Caco-2 (cell line): ENCODE data around the gene CCR9. TPM values are rescaled to one million over a fixed set of nuclear protein-coding genes. Genes with fewer than 3 reads are reported as not detected.

Experiments
- BruUV-seq: library from RNA; stranded (reverse); fragments of 400-500 nt; replicated peaks from 2 replicates; lab custom pipeline; 2021; lab: Mats Ljungman, UMichigan
- CTCF ChIA-PET: fragments of 300-600 bp; sonication (Branson Sonifier 250); formaldehyde crosslinking; loops from one replicate; lab custom pipeline; 2022; ENCODE audit warnings: antibody characterized with exemption; lab: Charles Lee
- POLR2A ChIA-PET: fragments of 300-600 bp; sonication (Branson Sonifier 250); formaldehyde crosslinking; loops from one replicate; lab custom pipeline; 2022; ENCODE audit warnings: antibody characterized with exemption; lab: Charles Lee
- DNase-seq, 2 experiments: peaks; one replicate each; pipeline versions ENCODE4 v3.0.0 to v3.0.0-alpha.2; 2020 to 2022
- H3K27me3 ChIP-seq: replicated peaks from 2 replicates; pipeline ENCODE4 v1.6.0; 2011; ENCODE audit warnings: low read length; ENCODE audit not compliant: control insufficient read depth, insufficient read depth
- H3K36me3 ChIP-seq: 2 replicates; pipeline ENCODE4 v1.5.1; 2011; ENCODE audit warnings: low read length; ENCODE audit not compliant: control insufficient read depth, insufficient read depth
- H3K4me1 ChIP-seq: fragments of 250-450 bp; sonication (Bioruptor Pico); 2 replicates; pipeline ENCODE4 v1.5.1; 2020; ENCODE audit warnings: mild to moderate bottlenecking
- H3K4me3 ChIP-seq: 2 replicates; pipeline ENCODE4 v1.5.1; 2011; ENCODE audit warnings: low read depth, mild to moderate bottlenecking, control low read depth, low read length
- H3K9me3 ChIP-seq: fragments of 250-450 bp; sonication (Bioruptor Pico); 2 replicates; pipeline ENCODE4 v1.5.1; 2020; ENCODE audit warnings: mild to moderate bottlenecking, moderate library complexity
- H3K27ac Mint-ChIP-seq: one replicate; pipeline ENCODE4 v1.8.0; 2022; ENCODE audit warnings: mixed read lengths; ENCODE audit not compliant: unreplicated experiment
- H3K27me3 Mint-ChIP-seq: one replicate; pipeline ENCODE4 v1.8.0; 2022; ENCODE audit warnings: mixed read lengths; ENCODE audit not compliant: insufficient read depth, unreplicated experiment
- H3K36me3 Mint-ChIP-seq: one replicate; pipeline ENCODE4 v1.8.0; 2022; ENCODE audit warnings: mild to moderate bottlenecking, mixed read lengths; ENCODE audit not compliant: insufficient read depth, unreplicated experiment
- H3K4me1 Mint-ChIP-seq: one replicate; pipeline ENCODE4 v1.8.0; 2022; ENCODE audit warnings: low read depth, mixed read lengths; ENCODE audit not compliant: unreplicated experiment
- H3K4me3 Mint-ChIP-seq: one replicate; pipeline ENCODE4 v1.8.0; 2022; ENCODE audit warnings: mild to moderate bottlenecking, moderate library complexity, mixed read lengths; ENCODE audit not compliant: unreplicated experiment
- H3K9me3 Mint-ChIP-seq: one replicate; pipeline ENCODE4 v1.8.0; 2022; ENCODE audit warnings: mixed read lengths; ENCODE audit not compliant: unreplicated experiment
- CTCF ChIP-seq, 2 experiments: fragments of 200-600 bp in 1 of 2; IDR thresholded peaks; 1 replicate in 1 of 2; 2 replicates in 1 of 2; pipeline versions ENCODE4 v1.5.1 to v1.8.0; 2011 to 2022; ENCODE audit warnings: antibody characterized with exemption in 1 of 2, control low read depth in 1 of 2, inconsistent platforms in 1 of 2, low read depth in 1 of 2, low read length in 1 of 2, mild to moderate bottlenecking in 1 of 2, moderate library complexity in 1 of 2; ENCODE audit not compliant: insufficient read depth in 1 of 2, severe bottlenecking in 1 of 2, unreplicated experiment in 1 of 2
- intact Hi-C: fragments of 100-400 bp; cut with micrococcal nuclease; formaldehyde crosslinking; loops from one replicate; pipeline ENCODE4 v1.10.0; 2022; ENCODE audit not compliant: unreplicated experiment
- total RNA-seq: library from RNA; stranded (reverse); gene quantifications from 2 replicates; pipeline ENCODE4 v1.2.3, GENCODE V29; 2022

CCR9 gene
- total RNA-seq, 1 experiment from 2014 or later, result not detected

DNA sequence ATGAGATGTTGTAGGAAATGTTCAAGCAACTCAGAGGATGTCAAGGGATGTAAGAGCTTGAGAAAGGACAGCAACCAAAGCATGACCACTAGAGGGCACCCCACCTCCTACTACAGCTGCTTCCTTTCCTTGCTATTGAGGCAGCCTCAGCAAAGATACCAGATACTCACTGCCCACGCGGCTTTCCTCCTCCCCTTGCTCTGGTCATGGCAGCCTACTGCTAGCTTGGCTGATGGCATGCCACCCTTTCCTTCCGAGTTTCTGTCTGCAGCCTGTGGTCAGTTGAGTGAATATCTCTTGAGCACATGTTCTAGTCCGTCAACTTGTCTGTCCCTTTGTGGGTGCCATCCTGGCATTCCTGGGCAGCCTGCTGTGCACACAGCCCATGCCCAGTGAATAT, 52.5 kb downstream of the CCR9 start:
- BruUV-seq, result no TSS peak
- peaks cover 1% of the 10 kb centered on the region; the same call in 1 of the 2 replicates for H3K36me3 ChIP-seq
- H3K9me3 ChIP-seq, result no peaks in the 10 kb centered on the region
- Mint-ChIP-seq H3K27me3 (no peaks in the 10 kb centered on the region), H3K36me3 (peaks cover 6% of the 10 kb centered on the region), H3K4me3 (no peak overlapping the region), H3K4me1 (peaks cover 14% of the 10 kb centered on the region), H3K27ac (no peak overlapping the region), H3K9me3 (peaks cover 11% of the 10 kb centered on the region)
- DNase-seq, result peak; percentile 78
- peak; percentile 71 to 88 for TF ChIP-seq CTCF (IDR thresholded peaks at IDR 0.05; ENCODE audit: insufficient read depth in 1 of 2, low read depth in 1 of 2, low read length in 1 of 2, severe bottlenecking in 1 of 2, unreplicated experiment in 1 of 2)
- POLR2A ChIA-PET, result no interaction called here
- no peaks in the 10 kb centered on the region for H3K4me1 ChIP-seq
- no peak overlapping the region for H3K4me3 ChIP-seq
- intact Hi-C loops, result loop anchor here (1.0 to 2.0 kb wide), 2 partner anchors 140 to 270 kb away; partner anchors contain the start of gene CCR1
- CTCF ChIA-PET, result interaction anchor here (0.6 to 2.0 kb wide), 16 partner anchors 10 to 971 kb away, joined by 3 to 9 read pairs (median 4); partner anchors contain the start of genes CCR1 and CCR5
- no peaks in the 10 kb centered on the region for H3K27me3 ChIP-seq

- Mint-ChIP-seq H3K9me3 (peaks cover 11% of the 10 kb centered on the region), H3K27me3 (no peaks in the 10 kb centered on the region), H3K4me3 (no peak overlapping the region), H3K4me1 (peaks cover 14% of the 10 kb centered on the region), H3K27ac (no peak overlapping the region), H3K36me3 (peaks cover 6% of the 10 kb centered on the region)
- Histone ChIP-seq H3K4me3 (no peak overlapping the region), H3K27me3 (no peaks in the 10 kb centered on the region), H3K9me3 (no peaks in the 10 kb centered on the region), H3K4me1 (no peaks in the 10 kb centered on the region), H3K36me3 (peaks cover 1% of the 10 kb centered on the region; the same call in 1 of the 2 replicates)
- intact Hi-C loops, result loop anchor here (2.0 kb wide), 1 partner anchor 269 kb away; the partner anchor contains the start of gene CCR1
- no peak for DNase-seq
- CTCF ChIA-PET, result interaction anchor here (0.9 to 2.0 kb wide), 13 partner anchors 10 to 970 kb away, joined by 3 to 9 read pairs (median 4); partner anchors contain the start of genes CCR1 and CCR5
- POLR2A ChIA-PET, result no interaction called here
- TF ChIP-seq CTCF (IDR thresholded peaks at IDR 0.05; ENCODE audit: insufficient read depth in 1 of 2, low read depth in 1 of 2, low read length in 1 of 2, severe bottlenecking in 1 of 2, unreplicated experiment in 1 of 2), result no peak
- no TSS peak for BruUV-seq
Observed at GRCh38 chr3:45939341-45939771, 53.0 kb downstream of the CCR9 start.

GRCh38 chr3:45940004-45940780, 53.8 kb downstream of the CCR9 start:
- no peak for DNase-seq
- Mint-ChIP-seq H3K27me3 (no peaks in the 10 kb centered on the region), H3K27ac (no peak overlapping the region), H3K4me3 (no peak overlapping the region), H3K36me3 (peaks cover 2% of the 10 kb centered on the region), H3K9me3 (peaks cover 11% of the 10 kb centered on the region), H3K4me1 (peaks cover 14% of the 10 kb centered on the region)
- Histone ChIP-seq H3K9me3 (no peaks in the 10 kb centered on the region), H3K36me3 (peaks cover 1% of the 10 kb centered on the region; the same call in 1 of the 2 replicates), H3K4me3 (no peak overlapping the region), H3K4me1 (no peaks in the 10 kb centered on the region), H3K27me3 (no peaks in the 10 kb centered on the region)
- intact Hi-C loops, result no loop called here
- CTCF ChIA-PET, result interaction anchor here (0.6 to 2.0 kb wide), 5 partner anchors 11 to 432 kb away, joined by 3 to 8 read pairs (median 5); partner anchors contain the start of genes CCR1 and CCR5
- TF ChIP-seq CTCF (IDR thresholded peaks at IDR 0.05; ENCODE audit: insufficient read depth in 1 of 2, low read depth in 1 of 2, low read length in 1 of 2, severe bottlenecking in 1 of 2, unreplicated experiment in 1 of 2), result no peak
- POLR2A ChIA-PET, result no interaction called here
- no TSS peak for BruUV-seq
